GM19351 (cell line): ENCODE data around the gene SCGB1C2.
"Not testable (repeated sequence)": the region's sequence is repeated elsewhere in the genome, so short reads cannot be mapped to it uniquely, and the experiment has no call there.

Source experiments
- ATAC-seq: cut with Tn5 transposase; IDR thresholded peaks from one replicate; pipeline ENCODE4 v1.9.1; 2021; ENCODE audit warnings: mild to moderate bottlenecking, moderate library complexity; ENCODE audit not compliant: unreplicated experiment

The SCGB1C2 gene

GRCh38 chr17:148757-149156 is 11.4 kb downstream of the SCGB1C2 start:
- no peak for ATAC-seq

- ATAC-seq: no peak
Observed at GRCh38 chr17:149231-149630, 11.9 kb downstream of the SCGB1C2 start.

- ATAC-seq: no peak
Observed at GRCh38 chr17:149897-150584, 12.7 kb downstream of the SCGB1C2 start.

- ATAC-seq: no peak
Observed at GRCh38 chr17:151004-151403, 13.6 kb downstream of the SCGB1C2 start.

GRCh38 chr17:151886-152859 is 14.8 kb downstream of the SCGB1C2 start:
- ATAC-seq: no peak

GRCh38 chr17:152860-153420 is 15.6 kb downstream of the SCGB1C2 start:
- no peak for ATAC-seq

GRCh38 chr17:153851-154250 is 16.5 kb downstream of the SCGB1C2 start:
- ATAC-seq: no peak

GRCh38 chr17:155576-155975 is 18.2 kb downstream of the SCGB1C2 start:
- no peak for ATAC-seq

GRCh38 chr17:156094-156621 is 18.8 kb downstream of the SCGB1C2 start:
- ATAC-seq: no peak

- no peak for ATAC-seq
Observed at GRCh38 chr17:156946-157345, 19.6 kb downstream of the SCGB1C2 start.

- no peak for ATAC-seq
Observed at GRCh38 chr17:157901-158300, 20.5 kb downstream of the SCGB1C2 start.

GRCh38 chr17:158379-158778 is 21.0 kb downstream of the SCGB1C2 start:
- ATAC-seq: no peak

GRCh38 chr17:159609-160008 is 22.2 kb downstream of the SCGB1C2 start:
- no peak for ATAC-seq

GRCh38 chr17:160336-160735 is 23.0 kb downstream of the SCGB1C2 start:
- ATAC-seq: no peak

GRCh38 chr17:161481-161880 is 24.1 kb downstream of the SCGB1C2 start:
- no peak for ATAC-seq

- ATAC-seq: no peak
Observed at GRCh38 chr17:162689-163088, 25.3 kb downstream of the SCGB1C2 start.

GRCh38 chr17:163514-164098 is 26.2 kb downstream of the SCGB1C2 start:
- ATAC-seq: no peak

- ATAC-seq: no peak
Observed at GRCh38 chr17:164303-165235, 27.2 kb downstream of the SCGB1C2 start.

- ATAC-seq: no peak
Observed at GRCh38 chr17:165939-166338, 28.6 kb downstream of the SCGB1C2 start.

- not testable (repeated sequence) for ATAC-seq
Observed at GRCh38 chr17:168614-169013, 31.2 kb downstream of the SCGB1C2 start.
